CD1c-positive myeloid dendritic cell (primary cell): ENCODE results near the gene FAM107B.

Source experiments
- DNase-seq: peaks from one replicate; pipeline ENCODE4 v3.0.0-alpha.2; 2016; ENCODE audit errors: extremely low spot score

Gene FAM107B

DNA sequence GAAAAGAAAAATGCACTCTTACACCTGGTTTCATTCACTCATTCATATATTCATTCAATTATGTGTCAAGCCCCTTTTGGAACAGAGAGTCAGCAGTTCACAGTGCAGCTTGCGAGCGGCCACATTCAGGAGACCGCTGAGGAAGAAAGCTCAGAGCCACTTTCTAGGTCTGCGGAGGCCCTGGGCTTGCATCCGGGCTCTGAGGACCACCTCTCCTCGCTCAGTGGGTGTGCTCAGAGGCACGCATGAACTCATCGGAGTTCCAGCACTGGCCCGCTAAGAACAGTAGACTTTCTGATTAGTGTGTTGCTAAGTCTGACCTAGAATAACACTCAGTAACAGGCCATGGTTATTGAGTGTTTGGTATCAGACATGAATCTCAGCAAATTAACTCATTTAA, 1.8 kb upstream of the FAM107B start:
- no peak for DNase-seq

DNA sequence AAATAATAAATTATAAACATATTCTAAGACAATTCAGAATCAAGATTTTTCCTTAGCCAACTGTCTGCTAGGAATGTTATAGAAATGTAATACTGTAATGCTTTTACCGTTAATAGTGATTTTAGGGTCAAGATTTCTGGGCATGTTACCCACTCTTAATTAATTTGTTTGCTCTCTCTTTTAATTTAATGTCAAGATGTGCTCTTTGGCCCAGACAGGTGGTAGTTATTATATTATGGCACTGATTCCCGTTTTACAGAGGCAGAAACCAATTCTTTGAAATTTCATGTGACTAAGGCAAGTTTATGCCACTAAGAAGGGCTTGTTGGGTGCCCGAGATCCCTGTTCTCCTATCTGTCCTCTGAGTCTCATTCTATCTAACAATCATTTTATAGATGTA, 959 bp upstream of the FAM107B start:
- DNase-seq = no peak

DNA sequence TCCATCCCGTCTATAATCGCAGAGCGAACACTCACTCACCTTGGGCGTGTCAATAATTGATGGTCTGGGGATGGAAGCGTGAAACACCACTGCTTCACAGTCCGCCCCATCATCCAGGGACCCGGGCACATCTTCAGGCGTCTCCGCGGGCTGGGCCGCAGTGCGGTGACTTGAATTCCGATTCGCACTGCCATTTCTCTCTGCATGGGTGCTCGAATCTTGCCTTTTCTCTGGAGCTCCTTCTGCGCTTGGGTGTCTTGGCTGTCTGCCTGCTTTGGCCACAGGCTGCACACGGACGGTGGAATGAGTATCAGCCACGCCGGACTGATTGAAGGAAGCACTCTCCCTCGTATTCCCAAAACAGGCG, 500 bp downstream of the FAM107B start:
- no peak for DNase-seq

DNA sequence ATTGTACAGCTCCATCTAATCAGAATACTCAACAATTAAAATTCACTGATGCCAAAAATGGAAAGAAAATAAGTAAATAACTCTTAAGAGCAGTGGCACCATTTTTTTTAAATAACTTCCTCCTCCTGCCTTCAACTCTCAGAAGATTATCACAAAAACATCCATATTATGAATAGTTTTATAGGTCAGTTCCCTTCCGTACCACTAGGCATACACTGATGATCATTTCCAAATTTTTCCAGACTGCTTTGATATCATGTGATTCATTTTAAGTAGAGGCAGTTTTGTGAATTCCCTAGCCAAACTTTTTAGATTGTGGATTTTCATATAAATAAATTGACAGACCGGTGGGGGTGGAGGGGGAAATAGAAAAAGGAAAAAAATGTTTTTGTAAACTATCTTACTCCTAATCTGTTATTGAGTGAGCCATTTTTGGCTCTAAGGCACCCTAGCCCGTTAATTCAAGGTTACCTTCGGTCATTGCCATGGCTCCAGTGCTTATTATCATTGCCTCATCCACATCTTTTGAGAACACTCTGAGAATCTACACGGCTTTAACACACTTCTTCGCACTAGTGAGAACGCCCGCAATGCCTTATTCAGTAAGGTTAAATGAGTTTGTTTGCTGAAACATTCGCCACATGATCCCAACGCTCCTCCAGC, 1.0 kb downstream of the FAM107B start:
- DNase-seq = no peak

DNA sequence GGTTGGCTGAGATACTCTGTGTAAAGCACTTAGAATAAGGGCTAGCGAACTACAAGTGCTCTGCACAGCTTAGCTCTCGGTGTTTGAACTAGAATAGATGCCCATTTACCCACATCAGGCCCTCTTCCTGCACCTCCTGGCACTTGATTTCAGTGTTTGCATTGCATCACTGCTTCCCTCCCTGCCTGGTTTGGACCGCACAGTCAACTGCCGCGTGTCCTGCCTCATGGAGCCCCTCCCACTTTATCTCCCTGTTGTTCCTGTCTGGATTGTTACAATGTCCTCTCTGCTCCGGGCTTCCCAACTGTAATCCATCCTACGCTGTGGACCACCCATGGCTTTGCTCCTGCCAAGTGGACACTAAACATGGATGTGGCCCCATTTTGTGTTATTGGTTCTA, 2.3 kb downstream of the FAM107B start:
- DNase-seq = no peak

DNA sequence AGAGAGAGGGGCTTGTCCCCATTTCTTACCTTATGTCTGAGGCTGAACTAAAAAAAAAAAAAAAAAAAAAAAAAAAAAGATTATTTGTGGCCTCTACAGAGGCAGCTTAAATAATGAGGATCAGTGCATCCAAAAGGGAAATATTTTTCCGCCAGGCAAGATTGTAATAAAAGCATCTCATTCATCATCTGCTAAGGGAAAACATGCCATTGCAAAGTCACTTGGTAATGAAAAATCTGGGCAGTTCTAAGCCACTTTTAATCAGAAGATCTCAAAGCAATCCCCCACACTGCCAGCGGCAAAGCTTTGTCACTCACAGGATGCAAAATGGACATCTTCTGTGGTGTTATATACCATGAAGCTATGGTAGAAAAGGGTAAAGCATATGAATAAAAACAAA, 3.8 kb downstream of the FAM107B start:
- no peak for DNase-seq

DNA sequence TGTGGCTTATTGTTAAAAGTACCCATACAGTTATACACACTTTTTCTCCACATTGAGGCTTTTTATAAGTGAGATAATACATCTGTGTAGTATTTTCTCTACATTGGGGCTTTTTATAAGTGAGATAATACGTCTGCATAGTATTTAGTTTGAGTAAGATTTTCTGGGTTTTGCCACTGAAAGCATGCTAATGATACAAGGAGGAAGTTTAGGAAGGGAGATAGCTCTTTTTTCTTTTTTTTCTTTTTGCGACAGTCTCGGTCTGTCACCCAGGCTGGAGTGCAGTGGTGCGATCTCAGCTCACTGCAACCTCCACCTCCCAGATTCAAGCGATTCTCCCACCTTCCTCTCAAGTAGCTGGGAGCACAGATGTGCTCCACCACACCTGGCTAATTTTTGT, 13.3 kb downstream of the FAM107B start:
- no peak for DNase-seq

DNA sequence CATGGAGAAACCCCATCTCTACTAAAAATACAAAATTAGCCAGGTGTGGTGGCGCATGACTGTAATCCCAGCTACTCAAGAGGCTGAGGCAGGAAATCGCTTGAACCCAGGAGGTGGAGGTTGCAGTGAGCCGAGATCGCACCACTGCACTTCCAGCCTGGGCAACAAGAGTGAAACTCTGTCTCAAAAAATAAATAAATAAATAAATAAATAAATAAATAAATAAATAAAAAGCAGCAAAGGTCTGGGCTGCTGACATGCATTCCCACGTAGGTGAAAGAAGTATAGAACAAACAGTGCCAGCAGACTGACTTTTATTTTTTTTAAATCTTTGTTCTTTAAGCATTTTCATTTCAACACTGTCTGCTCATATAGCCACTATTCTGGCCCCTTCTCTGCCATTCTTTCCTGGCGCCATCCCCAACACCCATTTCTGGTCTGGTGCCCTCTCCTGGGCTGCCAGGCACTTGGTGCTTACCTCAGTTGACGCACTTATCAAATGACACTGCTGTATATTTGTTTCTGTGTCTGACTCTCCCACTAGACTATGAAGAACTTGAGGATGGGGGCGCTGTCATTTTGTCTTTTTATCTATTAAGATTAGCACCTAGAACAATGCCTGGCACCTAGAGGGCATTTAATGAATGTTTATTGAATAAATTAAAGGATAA, 15.6 kb downstream of the FAM107B start:
- no peak for DNase-seq

DNA sequence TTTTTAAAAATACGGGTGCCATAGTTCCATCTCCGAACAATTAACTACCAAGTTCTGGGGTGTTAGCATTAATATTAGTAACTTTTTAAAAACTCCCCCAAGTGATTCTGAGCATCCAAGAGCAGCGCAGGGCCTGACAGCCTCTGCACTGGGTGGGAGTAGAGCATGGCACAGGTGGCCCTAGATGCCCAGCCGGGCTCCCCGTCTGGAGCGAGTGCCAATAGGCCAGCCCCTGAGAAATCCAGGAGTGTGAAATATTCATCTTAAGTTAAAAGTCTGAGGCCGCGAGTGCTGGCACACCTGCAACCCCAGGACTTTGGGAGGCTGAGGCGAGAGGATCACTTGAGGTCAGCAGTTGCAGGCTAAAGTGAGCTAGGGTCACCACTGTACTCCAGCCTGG, 16.2 kb downstream of the FAM107B start:
- DNase-seq = no peak

DNA sequence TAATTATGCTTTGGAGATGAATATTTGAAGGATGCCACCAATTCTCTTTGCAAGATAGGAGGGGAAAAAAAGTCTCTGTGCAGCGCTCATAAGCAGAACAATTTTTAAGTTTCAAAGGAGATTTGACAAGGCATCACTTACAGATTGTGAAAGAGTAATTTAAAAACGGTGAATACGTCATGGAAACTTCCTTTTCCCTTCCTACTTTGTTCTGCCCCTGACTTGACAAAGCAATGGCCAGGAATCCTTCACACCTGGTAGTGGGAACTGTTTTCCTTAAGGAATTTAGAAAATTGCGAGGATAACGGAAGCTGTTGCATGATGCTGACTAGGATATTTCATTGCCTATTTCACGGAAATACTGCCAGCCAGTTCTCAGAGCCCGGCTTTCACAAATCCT, 16.7 kb downstream of the FAM107B start:
- DNase-seq = peak; percentile 8

DNA sequence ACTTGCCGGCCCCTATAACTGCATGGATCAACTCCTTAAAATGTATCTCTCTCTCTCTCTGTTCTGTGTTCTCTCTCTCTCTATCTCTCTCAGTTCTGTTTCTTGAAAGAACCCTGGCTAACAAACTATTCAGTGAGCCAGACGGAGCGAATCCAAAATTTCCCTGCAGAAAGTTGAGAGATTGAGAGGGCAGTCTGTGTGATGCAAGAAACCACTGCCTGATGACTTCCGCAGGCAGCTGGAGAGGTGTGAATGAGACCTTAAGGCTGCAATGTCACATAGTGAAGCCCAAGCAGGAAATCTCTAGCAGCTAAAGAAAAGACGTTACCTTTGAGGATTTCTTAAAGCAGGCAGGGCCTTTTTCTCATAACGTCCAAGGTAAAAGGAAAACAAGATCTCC, 17.3 kb downstream of the FAM107B start:
- DNase-seq = no peak

DNA sequence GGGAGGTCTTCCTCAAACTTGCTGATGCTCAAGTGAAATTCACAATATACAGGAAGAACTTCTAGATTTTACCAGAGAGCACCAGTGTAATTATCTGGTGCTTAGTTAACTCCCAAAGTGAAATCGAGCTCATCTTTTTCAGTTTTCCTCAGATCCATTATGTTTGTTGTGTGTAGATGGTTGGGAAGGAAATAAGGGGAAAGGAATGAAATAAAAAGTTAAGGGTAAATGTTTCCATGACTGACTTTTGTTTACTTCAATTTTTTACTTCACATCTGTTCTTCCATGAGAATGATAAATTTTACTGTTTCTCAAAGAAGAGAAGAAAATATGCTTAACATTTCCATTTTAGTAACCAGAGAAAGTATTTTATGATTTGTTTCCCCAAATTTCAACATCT, 21.3 kb downstream of the FAM107B start:
- DNase-seq = no peak

DNA sequence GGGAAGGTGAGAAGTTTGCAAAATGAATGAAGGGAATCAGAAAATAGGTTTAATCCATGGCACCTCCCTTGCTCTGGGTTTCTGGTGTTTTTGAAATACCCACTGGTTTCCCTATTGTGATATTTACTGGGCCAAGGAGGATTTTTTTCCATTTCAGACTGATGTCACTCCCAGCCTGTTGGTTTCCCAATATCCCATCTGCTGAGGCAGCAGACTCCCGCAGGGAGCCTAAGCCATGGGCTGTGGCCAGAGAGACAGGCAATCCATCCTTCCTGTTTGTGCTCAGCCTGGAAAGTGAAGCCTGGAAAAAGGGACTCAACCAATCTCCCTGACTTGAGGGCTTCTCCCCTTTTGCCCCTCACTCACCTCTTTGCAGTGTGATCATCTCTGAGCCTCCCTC, 22.8 kb downstream of the FAM107B start:
- DNase-seq = no peak

DNA sequence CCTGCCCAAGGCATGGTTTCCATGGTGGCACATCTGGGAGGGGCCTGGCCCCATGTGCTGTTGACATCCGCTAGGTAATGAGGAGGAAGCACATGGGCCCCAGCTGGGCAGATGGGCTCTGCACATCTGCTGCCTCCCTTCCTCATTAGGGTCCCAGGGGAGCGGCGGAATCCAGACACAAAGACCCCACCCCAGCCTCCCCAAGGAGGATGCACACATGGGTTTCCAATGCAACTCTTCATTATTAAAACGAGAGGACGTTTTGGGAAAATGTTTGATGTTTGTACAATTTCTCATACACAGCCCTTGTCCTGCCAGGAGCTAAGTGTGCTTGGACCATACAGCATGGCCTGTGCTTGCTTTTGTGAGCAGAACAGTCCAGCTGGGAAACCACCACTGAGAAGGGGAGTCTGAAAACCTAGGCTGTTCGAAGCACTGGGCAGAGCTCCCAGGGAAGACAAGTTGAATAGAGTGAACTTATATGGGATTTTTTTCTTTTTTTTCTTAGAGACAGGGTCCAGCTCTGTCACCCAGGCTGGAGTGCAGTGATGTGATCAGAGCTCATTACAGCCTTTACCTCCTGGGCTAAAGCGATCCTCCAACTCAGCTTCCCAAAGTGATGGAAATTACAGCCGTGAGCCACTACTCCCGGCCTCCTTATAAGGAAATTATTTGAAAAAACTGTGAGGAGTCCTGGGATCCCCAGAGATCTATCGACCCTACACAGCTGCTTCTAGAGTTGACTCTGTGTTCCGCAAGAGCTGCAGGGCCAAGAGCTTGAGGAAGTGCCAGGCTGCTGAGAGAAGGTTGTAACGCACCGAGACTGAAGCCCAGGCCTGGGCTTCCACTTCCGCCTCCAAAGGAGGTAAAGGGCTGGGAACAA, 23.4 kb downstream of the FAM107B start:
- DNase-seq = peak; percentile 57

DNA sequence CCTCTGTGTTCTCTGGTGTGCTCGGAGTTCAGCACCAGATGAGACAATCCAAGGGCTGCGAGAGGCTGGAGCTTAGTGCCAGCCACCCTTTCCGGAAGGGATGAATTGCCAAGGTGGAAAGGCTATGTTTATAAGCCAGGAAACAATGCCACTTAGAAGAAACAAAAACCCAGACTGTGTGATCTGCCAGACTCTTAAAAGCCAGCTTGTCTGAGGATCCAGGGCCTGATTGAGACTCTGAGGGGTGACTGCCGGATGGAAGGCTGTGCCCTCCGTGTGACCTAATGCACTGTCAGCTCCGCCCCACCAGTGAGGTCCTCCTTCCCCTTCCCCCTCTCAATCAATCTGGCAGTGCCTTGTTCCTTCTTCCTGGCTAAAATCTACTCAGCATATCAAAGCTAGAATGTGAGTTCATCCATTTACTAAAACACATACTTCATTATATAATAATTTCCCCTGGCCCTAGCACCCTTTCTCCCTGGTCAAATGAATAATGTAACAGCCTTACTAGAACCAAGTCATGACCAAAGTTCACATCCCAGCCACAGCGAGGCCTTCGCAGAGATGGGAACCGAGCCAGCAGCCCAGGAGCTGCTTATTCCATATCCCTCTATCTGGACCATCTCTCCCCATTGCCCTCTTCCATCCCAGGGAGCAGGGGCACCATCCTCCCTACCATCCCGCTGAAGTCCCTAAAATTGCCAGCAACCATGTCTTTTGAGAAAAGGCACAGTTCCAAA, 25.5 kb downstream of the FAM107B start:
- peak; percentile 48 for DNase-seq

DNA sequence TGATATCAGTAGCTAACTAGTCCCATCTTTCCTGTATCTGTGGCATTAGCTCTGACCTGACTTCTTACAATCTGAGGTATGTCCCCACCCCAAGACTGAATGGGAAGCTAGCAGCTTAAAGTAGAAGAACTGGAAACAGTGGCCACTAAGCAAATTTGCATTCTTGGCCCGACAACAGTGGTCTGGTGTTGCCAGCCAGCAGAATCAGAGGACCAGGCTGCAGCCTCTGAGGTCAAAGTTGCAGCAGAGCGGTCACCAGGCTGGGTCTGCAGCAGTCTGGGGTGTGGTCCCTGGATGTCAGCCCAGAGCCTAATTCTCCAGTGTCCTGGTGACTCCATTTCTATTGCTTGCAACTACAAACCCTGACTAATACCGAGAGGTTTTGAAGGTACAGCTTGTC, 26.3 kb downstream of the FAM107B start:
- DNase-seq = no peak

DNA sequence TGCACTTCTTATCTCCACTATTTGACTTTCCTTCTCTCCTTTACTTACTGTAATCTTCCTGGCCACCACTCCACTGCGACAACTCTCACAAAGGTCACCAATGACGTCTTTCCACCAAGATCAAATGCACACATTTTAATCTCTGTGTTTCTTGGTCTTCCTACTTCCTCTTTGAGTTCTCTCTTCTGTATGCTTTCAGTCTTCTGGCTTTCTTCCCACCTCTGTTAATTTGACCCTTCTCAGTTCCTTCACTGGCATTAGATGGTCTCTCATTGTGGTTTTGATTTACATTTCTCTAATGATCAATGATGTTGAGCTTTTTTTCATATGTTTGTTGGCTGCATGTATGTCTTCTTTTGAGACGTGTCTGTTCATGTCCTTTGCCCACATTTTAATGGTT, 31.9 kb downstream of the FAM107B start:
- DNase-seq = peak; percentile 59

DNA sequence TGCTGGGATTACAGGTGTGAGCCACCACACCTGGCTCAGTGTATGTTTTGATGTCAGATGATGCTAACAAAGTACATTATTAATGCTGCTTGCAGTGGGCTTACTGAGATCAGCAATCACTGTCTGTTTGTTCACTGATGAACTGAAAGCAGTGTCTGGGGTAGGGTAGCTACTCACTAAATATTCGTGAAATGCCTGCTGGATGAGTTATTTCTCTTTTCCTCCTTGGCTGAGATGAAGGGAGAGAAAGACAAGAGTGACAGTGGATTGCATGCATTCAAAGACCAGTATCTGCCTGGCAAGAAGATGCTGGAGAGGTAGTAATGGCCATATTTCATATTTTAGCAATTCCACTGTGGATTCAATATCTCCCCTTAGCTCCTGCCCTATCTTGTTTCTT, 32.3 kb downstream of the FAM107B start:
- DNase-seq = no peak

DNA sequence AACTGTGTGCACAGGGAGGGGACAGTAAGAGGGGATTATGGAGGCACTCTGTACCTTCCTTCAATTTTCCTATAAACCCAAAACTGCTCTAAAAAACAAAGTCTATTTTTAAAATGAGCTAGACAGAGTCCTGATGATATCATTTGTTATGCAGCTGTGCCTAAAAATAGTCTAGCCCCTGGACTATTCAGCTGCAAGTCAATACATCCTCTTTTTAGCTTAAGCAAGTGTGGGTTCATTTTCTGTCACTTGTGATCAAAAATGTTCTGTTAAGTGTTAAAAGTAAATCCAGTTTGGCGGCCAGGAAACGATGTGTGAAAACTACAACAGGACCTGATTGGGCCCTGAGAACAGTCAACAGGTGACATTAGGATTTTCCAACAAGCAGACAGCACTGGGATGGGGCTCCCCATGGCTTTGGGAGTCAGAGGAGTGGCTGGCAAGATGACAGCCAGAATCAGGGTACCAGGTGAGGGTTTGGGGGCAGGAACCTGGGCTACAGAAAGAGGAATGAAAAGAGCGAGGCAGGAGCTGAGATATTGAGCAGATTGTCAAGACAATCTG, 33.9 kb downstream of the FAM107B start:
- DNase-seq = peak; percentile 55

DNA sequence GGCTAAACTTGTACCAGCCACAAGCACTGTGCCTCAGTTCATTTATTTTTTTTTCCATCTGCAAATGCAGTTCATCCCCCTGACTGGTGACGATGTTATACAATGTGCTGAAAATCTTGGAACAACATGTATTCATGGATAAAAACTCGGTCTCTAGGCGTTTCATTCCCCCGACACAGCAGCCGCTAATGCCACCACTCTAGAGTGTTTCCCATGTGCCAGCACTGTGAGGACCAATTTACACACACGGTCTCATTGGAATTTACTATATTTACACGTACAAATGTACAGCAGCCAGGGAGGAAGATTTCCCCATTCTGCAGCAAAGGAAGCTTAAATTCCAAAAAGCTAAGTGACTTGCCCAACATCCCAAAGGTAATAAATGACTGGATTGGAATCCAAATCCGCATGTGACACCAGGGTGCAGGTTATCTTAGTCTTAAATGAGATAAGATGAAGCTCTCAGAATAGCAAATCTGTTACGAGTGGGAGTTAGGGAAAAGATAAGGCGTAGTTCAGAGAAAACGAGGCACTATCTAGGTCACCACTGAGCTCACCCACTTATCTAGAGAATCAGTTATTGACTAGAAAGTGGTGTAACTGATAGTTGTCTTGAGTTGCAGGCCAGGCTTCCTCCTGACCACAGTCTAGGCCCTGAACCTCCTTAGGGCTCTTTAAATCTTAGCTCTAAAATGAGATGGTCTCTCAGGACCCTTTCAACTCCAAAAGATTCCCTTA, 36.7 kb downstream of the FAM107B start:
- DNase-seq = no peak

DNA sequence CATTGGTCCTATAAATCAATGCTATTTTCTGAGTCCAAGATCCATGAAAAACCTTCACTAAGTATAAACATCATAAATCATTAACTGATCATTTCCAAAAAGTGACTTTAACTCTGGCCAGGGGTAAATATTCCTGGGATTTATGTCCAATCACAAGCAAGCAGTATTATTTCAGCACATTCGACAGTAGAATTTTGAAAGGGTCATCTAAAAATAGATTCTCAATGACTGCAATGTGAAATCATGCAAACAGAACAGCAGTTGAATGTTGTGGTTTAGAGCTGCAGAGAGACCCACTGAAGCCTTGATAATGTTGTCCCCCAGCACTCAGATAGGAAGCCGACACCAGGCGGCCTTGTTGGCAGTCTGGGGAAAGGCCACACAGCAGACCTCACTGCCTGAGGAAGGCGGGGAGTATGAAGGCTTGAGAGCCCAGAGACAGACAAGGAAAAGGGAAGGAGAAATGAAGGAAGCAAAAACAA, 38.1 kb downstream of the FAM107B start:
- peak; percentile 4 for DNase-seq
